ACHN (cell line): ENCODE data around the gene KRTAP1-4.

Source experiments
- DNase-seq: peaks from one replicate; pipeline ENCODE4 v3.0.0-alpha.2; 2015
- in situ Hi-C: cut with HindIII; loops from 2 replicates; pipeline ENCODE4 v1.10.0; 2017; ENCODE audit warnings: low sequenced_read_pairs, low pct_ligation_motif_present, low pct_unique_long_range_greater_than_20kb

The KRTAP1-4 gene

DNA sequence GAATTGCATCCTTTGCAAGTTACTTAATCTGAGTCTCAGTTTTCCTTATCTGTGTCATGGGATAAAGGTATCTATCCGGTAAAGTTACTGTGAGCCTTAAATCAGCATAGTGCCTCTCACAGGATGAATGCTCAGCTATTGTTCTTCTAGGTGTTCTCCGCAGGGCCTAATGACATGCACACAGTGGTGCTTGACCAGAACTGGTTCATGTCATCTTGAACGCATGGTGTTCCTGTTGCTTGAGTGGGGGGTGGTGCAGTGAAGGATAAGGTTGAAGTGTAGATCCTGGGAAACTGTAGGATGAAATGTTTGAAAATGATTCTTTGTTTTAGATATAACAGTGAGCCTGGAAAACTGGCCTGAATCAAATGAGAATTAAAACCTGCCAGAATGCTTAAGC lies 49.9 kb downstream of the KRTAP1-4 start:
- in situ Hi-C loops, result no loop called here
- no peak for DNase-seq
